Progenitor cell of endocrine pancreas (in vitro differentiated cells): Measurements from ENCODE around the gene ILF3. TPM values are rescaled to one million over a fixed set of nuclear protein-coding genes. Genes with fewer than 3 reads are reported as not detected.
A peak's percentile ranks its signal among the peaks of the same experiment; 100 is the strongest.

Experiments
- DNase-seq: peaks from one replicate; pipeline ENCODE4 v3.0.0; 2021; ENCODE audit warnings: low spot score; ENCODE audit not compliant: unreplicated experiment
- H3K27ac Mint-ChIP-seq: 2 replicates; pipeline ENCODE4 v1.8.0; 2021; ENCODE audit warnings: mild to moderate bottlenecking, moderate library complexity, mixed read lengths
- H3K27me3 Mint-ChIP-seq: 2 replicates; pipeline ENCODE4 v1.8.0; 2021; ENCODE audit warnings: mixed read lengths
- H3K36me3 Mint-ChIP-seq: 2 replicates; pipeline ENCODE4 v1.8.0; 2022; ENCODE audit warnings: mixed read lengths; ENCODE audit not compliant: insufficient read depth
- H3K4me1 Mint-ChIP-seq: 2 replicates; pipeline ENCODE4 v1.8.0; 2021; ENCODE audit warnings: low read depth, mixed read lengths
- H3K4me3 Mint-ChIP-seq: 2 replicates; pipeline ENCODE4 v1.8.0; 2021; ENCODE audit warnings: low read depth, mild to moderate bottlenecking, moderate library complexity, mixed read lengths
- H3K9me3 Mint-ChIP-seq: 2 replicates; pipeline ENCODE4 v1.8.0; 2021; ENCODE audit warnings: low read depth, mixed read lengths
- CTCF ChIP-seq: fragments of 200-600 bp; sonication (generic); IDR thresholded peaks from one replicate; pipeline ENCODE4 v1.5.0; 2021; ENCODE audit warnings: antibody characterized with exemption, mild to moderate bottlenecking; ENCODE audit not compliant: unreplicated experiment
- total RNA-seq: library from RNA; stranded (reverse); gene quantifications from 2 replicates; pipeline ENCODE4 v1.2.1, GENCODE V29; 2021

ILF3 gene
- total RNA-seq, 1 donor from 2014 or later = 761 TPM

GRCh38 chr19:10729411-10729810 lies 75.3 kb downstream of the ILF3 start:
- no peak for DNase-seq
- H3K4me3 Mint-ChIP-seq = no peak overlapping the region
- H3K27me3 Mint-ChIP-seq = no peaks in the 10 kb centered on the region
- peaks cover 1% of the 10 kb centered on the region for H3K4me1 Mint-ChIP-seq
- H3K9me3 Mint-ChIP-seq = no peaks in the 10 kb centered on the region
- no peak overlapping the region for H3K27ac Mint-ChIP-seq
- peaks cover 5% of the 10 kb centered on the region for H3K36me3 Mint-ChIP-seq
- no peak for TF ChIP-seq CTCF

- H3K9me3 Mint-ChIP-seq = no peaks in the 10 kb centered on the region
- H3K36me3 Mint-ChIP-seq = peaks cover 5% of the 10 kb centered on the region
- DNase-seq = no peak
- H3K27me3 Mint-ChIP-seq = no peaks in the 10 kb centered on the region
- peaks cover 1% of the 10 kb centered on the region for H3K4me1 Mint-ChIP-seq
- H3K4me3 Mint-ChIP-seq = no peak overlapping the region
- H3K27ac Mint-ChIP-seq = no peak overlapping the region
- no peak for TF ChIP-seq CTCF
Measured at GRCh38 chr19:10730932-10731331, 76.8 kb downstream of the ILF3 start.

- TF ChIP-seq CTCF = no peak
- no peak for DNase-seq
- Mint-ChIP-seq H3K27me3 (no peaks in the 10 kb centered on the region), H3K36me3 (peaks cover 9% of the 10 kb centered on the region), H3K4me1 (no peaks in the 10 kb centered on the region), H3K9me3 (peaks cover 4% of the 10 kb centered on the region), H3K27ac (no peak overlapping the region), H3K4me3 (no peak overlapping the region)
Measured at GRCh38 chr19:10735741-10736140, 81.6 kb downstream of the ILF3 start.

GRCh38 chr19:10736189-10736588 lies 82.0 kb downstream of the ILF3 start:
- Mint-ChIP-seq H3K27me3 (no peaks in the 10 kb centered on the region), H3K36me3 (peaks cover 12% of the 10 kb centered on the region), H3K27ac (no peak overlapping the region), H3K4me3 (no peak overlapping the region), H3K4me1 (no peaks in the 10 kb centered on the region), H3K9me3 (peaks cover 4% of the 10 kb centered on the region)
- no peak for TF ChIP-seq CTCF
- no peak for DNase-seq

- no peak for DNase-seq
- H3K27ac Mint-ChIP-seq = peak overlapping the region; percentile 88
- H3K36me3 Mint-ChIP-seq = peaks cover 13% of the 10 kb centered on the region
- peaks cover 4% of the 10 kb centered on the region for H3K9me3 Mint-ChIP-seq
- no peaks in the 10 kb centered on the region for H3K27me3 Mint-ChIP-seq
- H3K4me3 Mint-ChIP-seq = no peak overlapping the region
- H3K4me1 Mint-ChIP-seq = no peaks in the 10 kb centered on the region
- no peak for TF ChIP-seq CTCF
Measured at GRCh38 chr19:10736916-10737551, 82.9 kb downstream of the ILF3 start.
